ENCODE measurements around the gene C10orf67. TPM values are rescaled to one million over a fixed set of nuclear protein-coding genes. Genes with fewer than 3 reads are reported as not detected.
"Not testable (repeated sequence)": the region's sequence is repeated elsewhere in the genome, so short reads cannot be mapped to it uniquely, and the experiment has no call there.

Gene C10orf67
- total RNA-seq, 2 donors from 2014 or later: not detected

DNA sequence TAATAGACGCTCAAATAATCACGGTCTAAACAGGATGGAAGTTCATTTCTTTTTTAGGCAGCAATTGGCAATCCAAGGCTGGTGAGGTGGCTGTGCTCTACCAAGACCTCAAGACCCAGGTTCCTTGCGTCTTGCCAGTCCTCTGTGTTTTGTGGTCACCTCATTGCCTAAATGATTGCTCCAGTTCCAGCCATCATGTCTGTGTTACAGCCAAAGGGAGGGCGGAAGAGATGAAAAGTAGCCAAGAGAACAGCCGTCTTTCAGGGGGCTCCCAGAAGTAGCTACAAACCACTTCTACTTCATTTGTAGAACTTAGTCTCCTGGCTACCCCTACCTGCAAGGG lies 19.2 kb upstream of the C10orf67 start:
- intact Hi-C loops (cut with DNase I): no loop called here
- no peak for DNase-seq (ENCODE audit: low spot score)

DNA sequence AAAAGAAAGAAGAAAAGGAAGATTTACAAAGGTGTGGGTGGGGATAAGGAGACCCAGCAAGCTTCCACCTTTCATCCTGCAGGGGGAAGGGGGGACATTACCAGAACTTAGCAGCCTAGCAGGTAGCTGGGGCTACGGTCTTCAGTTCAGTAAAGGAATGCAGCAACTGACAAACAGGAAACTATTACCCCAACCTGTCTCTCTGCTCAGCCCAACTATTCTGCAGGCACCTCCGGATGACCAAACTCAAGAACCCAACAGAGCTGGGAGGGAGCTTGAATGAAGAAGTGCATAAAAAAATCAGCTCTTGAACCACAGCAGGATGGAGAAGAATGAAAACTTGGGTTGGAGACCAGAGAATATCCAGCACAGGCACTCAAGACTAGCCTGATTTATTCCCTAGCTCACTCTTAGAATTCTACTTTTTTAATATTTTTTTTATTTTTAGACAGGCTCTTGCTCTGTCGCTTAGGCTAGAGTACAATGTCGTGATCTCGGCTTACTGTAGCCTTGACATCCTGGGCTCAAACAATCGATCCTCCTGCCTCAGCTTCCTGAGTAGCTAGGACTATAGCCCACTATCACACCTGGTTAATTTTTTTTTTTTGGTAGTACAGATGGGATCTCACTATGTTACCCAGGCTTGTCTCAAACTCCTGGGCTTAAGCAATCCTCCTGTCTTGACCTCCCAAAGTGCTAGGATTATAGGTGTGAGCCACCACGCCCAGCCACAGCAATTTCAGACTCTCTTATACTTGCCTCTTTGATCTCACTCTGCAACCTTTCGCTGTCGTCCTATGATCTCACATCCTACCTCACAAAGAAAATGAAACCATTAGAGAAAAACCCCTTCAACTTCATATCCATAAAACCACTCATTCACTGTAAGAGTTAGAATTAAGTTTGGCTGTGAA lies 18.5 kb upstream of the C10orf67 start:
- intact Hi-C loops (cut with DNase I): no loop called here
- DNase-seq (ENCODE audit: low spot score): no peak

DNA sequence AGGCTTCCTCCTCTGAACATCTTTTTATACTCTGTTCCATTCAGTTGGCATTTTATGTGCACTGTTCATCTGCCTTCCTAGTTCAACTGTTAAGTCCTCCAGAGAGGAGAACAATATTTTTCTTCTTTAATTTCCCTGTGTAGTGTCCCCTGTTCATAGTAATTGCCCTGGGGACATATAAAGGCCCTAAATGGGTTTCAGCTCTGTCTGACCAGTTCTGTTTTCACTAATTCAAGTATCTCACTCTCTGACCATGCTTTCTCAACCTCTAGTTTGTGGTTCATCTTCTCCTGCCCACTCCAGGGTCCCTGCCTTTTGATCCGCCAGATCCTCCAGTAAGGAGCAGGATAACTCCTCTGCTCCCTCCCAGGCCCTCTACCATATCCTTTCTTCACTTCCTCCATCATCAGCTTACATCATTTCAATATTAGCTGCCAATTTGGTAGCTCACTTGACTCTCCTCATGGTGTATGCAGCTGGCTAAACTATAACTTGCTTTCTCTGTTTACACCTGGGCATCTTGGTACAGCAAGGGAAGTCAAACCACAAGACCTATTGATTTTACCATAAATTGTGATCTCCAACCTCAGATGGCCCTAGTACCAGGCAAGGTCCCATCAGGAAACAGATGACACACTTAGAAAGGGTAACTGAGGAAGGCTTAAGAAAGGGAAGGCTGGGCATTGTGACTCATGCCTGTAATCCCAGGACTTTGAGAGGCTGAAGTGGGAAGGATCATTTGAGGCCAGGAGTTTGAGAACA lies 17.7 kb upstream of the C10orf67 start:
- no peak for DNase-seq (ENCODE audit: low spot score)
- intact Hi-C loops (cut with DNase I): no loop called here

DNA sequence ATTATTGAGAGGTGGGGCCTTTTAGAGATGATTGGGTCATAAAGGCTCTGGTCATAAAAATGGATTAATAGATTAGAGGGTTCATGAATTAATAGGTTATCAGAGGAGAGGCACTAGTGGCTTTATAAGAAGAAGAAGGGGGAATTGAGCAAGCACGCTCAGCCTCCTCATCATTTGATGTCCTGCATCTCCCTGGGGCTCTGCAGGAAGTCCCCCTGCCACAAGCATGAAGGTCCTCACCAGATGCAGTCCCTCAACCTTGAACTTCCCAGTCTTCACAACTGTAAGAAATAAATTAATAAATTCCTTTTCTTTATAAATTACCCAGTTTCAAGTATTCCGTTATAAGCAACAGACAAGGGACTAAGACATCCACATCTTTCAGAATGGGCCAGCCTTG lies 17.1 kb upstream of the C10orf67 start:
- no peak for DNase-seq (ENCODE audit: low spot score)
- intact Hi-C loops (cut with DNase I): no loop called here

DNA sequence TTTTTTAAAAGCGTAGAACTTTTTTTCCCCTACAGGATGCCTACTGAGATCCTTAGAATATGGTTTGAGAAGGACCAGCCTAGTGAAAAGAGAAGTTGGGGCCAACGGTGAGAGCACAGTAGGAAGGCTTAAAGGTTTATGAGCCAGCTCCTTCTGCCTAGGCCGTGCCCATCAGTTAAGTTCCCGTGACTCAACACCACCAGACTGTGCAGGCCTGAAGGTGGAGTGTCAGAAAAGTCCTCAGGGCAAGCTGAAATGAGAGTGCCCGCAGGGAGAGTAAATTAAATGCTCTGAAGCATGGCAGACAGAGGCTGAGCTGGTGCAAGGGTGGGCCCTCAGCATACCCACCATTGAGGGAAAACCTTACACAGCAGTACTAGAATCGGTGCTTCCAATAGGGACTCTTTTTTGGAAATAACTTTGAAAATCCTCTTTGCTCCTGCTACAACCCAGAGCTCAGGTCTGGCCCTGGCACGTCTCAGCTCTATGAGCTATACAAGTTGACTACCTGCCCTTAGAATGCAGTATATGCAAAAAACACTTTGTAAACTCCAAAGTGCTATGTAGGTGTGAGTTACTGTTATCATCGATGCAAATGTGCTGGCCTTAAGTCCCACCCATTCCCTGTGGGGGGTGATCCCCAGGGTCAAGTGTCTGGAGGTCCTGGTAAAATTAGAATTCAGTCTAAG lies 15.2 kb upstream of the C10orf67 start:
- intact Hi-C loops (cut with DNase I): no loop called here
- DNase-seq (ENCODE audit: low spot score): no peak

DNA sequence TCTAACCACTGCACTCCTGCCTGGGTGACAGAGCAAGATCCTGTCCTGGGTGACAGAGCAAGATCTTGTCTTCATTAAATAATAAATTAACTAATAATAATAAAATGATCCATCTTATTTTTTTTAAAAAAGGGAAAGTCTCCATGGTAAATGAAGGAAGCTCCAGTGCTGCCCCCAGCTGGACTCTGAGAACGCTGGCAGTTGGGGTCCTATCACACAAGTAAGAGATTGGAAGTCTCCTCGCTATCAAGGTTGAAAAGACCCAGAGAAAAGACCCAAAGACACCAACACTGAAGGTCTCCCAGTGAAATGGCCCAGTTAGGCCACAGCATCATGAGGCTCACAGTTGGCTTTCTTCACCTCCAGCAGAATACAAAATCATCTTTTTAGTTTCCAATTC lies 13.8 kb upstream of the C10orf67 start:
- DNase-seq (ENCODE audit: low spot score): no peak
- intact Hi-C loops (cut with DNase I): no loop called here

DNA sequence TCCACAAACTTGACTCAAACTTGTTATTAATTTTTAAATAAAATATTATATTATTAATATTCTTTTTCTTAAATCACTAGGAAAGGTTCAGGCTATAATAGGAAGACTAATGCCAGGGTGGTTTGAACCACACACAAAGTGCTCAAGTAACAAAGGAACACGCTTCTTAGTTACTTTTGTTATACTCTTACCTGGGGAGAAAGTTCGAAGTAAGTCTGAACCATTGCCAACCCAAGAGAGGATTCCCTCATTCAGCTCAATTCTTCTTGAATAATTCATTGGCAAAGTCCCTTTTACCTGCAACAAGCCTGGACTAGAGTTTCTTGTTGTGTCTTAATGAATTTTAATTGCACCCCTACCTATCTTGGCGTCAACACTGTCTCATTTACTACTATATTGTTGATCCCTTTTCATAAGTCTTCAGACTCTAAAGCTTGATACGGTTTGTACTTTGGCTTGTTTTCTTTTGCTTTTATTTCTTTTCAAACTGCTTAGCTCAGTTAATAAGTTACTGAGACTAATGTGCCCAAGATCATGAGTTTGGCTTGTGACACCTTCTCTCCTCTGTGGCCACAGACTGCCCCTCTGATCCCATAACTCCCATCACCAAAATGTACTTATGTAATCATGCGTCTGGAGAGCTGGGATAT lies 10.2 kb upstream of the C10orf67 start:
- intact Hi-C loops (cut with DNase I): no loop called here
- no peak for DNase-seq (ENCODE audit: low spot score)

DNA sequence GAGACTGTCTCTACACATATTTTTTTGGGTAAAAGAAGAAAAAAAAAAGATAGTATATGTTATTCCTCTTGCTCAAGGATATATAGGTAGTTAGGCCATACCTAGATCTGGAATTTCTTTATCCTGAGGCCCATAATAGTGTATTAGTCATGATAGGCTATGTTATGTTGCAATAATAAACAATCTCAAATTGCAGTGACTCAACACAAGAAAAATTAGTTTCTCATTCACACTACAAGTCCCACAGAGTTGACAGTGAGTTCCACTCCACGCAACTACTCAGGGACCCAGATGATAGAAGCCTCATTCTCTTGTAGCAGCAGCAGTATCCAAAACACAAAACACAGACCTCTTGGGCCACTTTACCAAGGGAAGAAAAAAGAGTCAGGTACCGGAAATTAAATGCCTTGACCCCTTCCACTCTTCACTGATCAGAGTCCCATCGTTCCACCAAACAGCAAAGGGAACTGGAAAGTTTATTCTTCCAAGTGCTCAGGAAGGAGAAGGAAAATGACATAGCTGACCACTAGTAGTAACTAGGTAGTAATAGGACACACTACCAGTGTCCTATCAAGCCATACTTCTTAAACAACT lies 7.4 kb upstream of the C10orf67 start:
- intact Hi-C loops (cut with DNase I): no loop called here

DNA sequence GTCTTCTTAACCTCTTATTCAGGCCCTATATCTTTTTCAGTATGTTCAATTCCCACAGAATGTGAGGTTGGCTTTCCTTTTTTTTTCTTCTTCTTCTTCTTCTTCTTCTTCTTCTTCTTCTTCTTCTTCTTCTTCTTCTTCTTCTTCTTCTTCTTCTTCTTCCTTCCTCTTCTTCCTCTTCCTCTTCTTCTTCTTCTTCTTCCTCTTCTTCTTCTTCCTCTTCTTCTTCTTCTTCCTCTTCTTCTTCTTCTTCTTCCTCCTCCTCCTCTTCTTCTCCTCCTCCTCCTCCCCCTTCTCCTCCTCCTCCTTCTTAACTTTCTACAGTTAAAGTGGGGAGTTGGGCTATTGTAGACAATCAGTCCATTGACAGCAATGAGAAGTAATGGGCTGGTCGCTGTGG lies 6.1 kb upstream of the C10orf67 start:
- DNase-seq (ENCODE audit: low spot score); intact Hi-C loops (cut with DNase I): not testable (repeated sequence)

More for the DNA sequence above, 7.4 kb upstream of the C10orf67 start:
- DNase-seq (ENCODE audit: low spot score): no peak

DNA sequence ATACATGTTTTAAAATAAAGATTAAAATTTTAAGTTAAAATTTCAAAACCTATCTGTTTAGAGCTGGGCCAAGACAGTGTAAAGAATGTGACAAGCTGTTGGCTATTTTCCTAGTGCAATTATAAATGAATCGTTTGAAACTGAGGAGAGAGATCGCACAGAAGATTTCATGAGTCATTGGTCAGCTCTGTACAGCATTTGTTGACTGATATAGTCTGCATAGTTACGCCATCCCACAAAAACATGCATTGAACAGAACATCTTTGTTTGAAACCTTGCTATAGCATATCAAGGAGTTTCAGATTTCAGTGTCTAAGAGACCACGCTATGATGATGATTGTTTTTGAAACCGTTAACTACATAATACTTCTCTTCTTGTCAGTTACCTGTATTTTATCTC lies 1.3 kb upstream of the C10orf67 start:
- intact Hi-C loops (cut with DNase I): no loop called here
- no peak for DNase-seq (ENCODE audit: low spot score)

DNA sequence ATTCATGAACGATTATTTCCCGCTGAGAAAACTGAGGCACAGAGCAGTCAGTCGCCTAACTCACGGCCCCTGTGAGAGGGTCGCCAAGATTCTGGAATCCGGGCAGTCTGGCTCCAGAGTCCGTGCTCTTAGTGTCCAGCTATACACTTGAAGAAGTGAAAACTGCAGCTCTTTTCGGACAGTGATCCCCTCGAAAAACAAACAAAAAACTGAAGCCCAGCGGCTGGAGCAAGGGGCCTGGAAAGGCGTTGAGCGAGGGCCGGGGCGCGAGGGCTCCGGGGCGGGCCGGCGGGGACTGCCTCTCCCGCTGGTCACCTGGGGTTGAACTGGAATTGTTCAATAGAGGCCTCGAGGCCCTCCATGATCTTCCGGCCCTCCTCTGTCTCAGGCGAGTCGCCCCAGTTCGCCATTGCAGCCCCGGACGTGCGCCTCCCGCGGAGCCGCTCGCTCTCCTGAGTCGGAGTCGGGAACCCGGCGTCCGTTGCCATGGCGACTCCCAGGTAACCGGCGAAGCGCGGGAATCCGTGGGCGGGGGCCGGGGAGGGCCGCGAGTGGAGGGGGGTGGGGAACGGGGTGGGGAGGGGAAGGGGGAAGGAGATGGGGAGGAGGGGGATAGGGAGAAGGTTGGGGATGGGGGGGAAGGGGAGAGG lies 881 bp downstream of the C10orf67 start:
- intact Hi-C loops (cut with DNase I): no loop called here
- DNase-seq (ENCODE audit: low spot score): peak; percentile 85

DNA sequence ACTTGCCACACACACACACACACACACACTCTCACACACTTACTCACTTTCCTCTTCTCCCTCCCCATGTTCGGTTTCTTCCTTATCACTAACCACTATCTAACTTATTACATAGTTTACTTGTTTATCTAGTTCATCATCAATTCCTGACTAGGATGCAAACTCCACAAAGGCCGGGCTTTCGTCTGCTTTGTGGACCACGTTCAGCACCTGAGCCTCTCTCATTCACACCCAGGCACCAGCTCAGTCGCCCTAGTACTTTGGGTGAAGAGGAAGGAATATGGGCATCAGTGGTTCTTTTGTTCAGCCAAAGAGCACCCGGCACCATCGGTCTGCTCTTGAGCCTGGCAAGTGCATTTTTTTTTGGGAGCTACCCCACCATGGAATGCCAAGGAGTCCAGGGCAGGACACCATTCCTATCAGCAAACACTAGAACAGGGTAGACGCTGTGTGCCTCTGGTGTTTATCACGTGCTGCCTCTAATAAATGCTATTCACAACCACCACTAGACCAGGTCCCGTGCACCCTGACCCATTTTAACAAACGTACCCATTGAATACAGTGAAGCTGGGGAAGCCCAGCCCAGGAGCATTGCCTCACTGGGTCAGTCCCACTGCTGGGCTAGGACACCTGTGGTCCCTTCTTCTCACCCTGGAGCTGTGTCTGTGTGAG lies 2.2 kb downstream of the C10orf67 start:
- no peak for DNase-seq (ENCODE audit: low spot score)
- intact Hi-C loops (cut with DNase I): no loop called here

DNA sequence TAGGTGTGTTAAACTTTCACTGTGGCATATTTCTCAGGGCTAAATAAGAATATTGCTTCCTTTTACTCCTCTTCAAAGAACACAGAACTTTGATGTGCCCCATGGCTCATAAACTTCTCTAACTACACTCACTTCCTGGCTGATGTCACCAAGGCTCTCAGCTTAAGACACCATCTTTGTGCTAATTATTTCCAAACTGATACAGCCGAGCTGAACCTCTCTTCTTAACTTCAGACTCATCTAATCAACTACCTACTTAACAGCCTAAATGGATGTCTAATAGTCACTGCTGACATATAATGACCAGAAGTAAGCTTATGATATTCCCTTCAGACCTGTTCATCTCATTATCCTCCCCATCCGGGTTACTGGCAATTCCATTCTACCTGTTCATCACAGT lies 3.6 kb downstream of the C10orf67 start:
- intact Hi-C loops (cut with DNase I): no loop called here
- no peak for DNase-seq (ENCODE audit: low spot score)

DNA sequence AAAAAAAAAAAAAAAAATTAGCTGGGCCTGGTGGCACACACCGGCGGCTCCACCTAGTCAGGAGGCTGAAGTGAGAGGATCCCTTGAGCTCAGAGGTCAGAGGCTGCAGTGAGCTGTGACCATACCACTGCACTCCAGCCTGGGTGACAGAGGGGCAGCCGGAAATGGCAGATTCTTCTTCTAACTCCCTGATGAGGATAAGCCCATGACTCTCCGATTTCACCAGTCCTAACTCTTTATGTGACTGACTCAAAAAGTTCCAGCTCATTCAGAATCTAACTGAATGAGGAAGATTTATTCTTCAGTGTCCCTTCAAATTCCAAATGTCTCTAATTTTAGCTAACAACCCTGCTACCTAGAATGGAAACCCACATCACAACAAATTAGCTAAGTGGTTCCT lies 4.2 kb downstream of the C10orf67 start:
- intact Hi-C loops (cut with DNase I): no loop called here
- no peak for DNase-seq (ENCODE audit: low spot score)

DNA sequence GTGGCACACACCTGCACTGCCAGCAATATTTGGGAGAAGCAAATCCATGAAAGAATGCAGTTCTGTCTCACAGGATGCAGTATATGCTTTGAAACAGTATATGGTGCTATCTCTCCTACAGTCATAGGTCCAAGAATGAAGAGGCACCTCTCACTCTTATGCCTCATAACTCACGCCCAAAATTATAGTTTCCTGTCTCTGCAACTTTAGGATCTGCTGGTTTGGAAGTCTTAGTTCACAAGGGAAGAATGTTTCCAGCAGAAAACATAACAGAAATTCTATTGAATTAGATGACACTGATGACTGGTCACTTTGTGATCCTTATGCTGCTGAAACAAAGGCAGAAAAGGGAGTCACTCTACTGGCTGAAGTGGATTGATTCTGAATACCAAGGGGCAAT lies 5.7 kb downstream of the C10orf67 start:
- no peak for DNase-seq (ENCODE audit: low spot score)

DNA sequence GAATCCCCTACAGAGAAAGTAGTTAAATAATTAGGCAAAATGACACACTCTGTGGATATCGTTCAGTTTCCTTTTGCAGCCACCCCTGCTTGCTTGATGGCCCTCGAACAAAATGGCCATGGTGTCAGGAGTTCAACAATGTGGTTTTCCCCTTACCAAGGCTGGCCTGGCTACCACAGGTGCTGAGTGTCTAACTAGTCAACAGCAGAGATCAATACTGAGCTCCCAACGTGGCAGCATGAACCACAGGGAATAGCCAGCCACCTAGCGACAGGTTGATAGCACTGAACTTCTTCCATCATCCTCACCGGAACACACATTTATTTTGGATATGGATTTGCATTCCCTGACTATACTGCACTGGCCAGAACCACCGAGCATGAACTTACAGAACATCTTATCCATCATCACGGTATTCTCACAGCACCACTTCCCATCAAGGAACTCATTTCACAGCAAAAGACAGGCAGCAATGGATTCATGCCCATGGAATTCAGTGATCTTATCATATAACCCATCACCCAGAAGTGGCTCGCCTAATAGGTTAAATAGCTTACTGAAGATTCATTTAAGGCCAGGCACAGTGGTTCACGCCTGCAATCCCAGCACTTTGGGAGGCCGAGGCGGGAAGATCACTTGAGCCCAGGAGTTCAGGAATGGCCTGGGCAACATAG lies 6.3 kb downstream of the C10orf67 start:
- DNase-seq (ENCODE audit: low spot score): no peak
- intact Hi-C loops (cut with DNase I): no loop called here

More for the DNA sequence above, 5.7 kb downstream of the C10orf67 start:
- intact Hi-C loops (cut with DNase I): no loop called here

DNA sequence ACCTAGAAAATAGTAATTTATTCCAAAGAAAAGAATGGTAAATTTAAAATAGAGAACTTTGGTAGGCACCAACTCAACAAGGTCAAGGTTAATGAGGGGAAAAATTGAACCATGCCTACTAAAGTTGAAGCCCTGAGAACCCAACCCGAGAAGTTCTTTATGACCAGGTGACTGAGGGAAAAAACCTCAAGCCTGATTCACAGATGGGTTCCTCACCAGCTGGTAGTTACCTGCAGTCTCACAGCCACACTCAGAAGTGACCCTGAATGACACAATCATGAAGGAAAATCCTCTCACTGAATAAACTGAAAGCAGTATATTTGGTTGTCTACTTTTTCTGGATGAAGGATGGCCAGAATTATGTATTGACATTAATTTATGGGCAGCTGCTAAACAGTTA lies 7.0 kb downstream of the C10orf67 start:
- no peak for DNase-seq (ENCODE audit: low spot score)
- intact Hi-C loops (cut with DNase I): no loop called here
